ENCODE measurements around the gene GMPS. TPM values are rescaled to one million over a fixed set of nuclear protein-coding genes. Genes with fewer than 3 reads are reported as not detected.

Gene GMPS
- polyA plus RNA-seq, 1 of the 3 experiments (the other 2 are of a cell fraction): 13.4 TPM

- TF ChIP-seq FOXJ3 (CRISPR knock-in tag; IDR thresholded peaks at IDR 0.05): no peak
These were observed 70.9 kb downstream of the GMPS start (continued) for GRCh38 chr3:155941354-155941753.

- no peaks in the 10 kb centered on the region for H4K20me1 ChIP-seq (ENCODE audit: insufficient read depth)
- no peak overlapping the region for H3K4me3 ChIP-seq (ENCODE audit: low read depth in 2 of 2, low read length in 1 of 2)
- H2AFZ ChIP-seq (ENCODE audit: low read depth): no peak overlapping the region
- H3K79me2 ChIP-seq (ENCODE audit: insufficient read depth): no peaks in the 10 kb centered on the region
- H3K4me2 ChIP-seq: no peak overlapping the region
- TF ChIP-seq, protein P1, sequence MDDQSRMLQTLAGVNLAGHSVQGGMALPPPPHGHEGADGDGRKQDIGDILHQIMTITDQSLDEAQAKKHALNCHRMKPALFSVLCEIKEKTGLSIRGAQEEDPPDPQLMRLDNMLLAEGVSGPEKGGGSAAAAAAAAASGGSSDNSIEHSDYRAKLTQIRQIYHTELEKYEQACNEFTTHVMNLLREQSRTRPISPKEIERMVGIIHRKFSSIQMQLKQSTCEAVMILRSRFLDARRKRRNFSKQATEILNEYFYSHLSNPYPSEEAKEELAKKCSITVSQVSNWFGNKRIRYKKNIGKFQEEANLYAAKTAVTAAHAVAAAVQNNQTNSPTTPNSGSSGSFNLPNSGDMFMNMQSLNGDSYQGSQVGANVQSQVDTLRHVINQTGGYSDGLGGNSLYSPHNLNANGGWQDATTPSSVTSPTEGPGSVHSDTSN (IDR thresholded peaks at IDR 0.05): no peak
- TF ChIP-seq, protein P2, sequence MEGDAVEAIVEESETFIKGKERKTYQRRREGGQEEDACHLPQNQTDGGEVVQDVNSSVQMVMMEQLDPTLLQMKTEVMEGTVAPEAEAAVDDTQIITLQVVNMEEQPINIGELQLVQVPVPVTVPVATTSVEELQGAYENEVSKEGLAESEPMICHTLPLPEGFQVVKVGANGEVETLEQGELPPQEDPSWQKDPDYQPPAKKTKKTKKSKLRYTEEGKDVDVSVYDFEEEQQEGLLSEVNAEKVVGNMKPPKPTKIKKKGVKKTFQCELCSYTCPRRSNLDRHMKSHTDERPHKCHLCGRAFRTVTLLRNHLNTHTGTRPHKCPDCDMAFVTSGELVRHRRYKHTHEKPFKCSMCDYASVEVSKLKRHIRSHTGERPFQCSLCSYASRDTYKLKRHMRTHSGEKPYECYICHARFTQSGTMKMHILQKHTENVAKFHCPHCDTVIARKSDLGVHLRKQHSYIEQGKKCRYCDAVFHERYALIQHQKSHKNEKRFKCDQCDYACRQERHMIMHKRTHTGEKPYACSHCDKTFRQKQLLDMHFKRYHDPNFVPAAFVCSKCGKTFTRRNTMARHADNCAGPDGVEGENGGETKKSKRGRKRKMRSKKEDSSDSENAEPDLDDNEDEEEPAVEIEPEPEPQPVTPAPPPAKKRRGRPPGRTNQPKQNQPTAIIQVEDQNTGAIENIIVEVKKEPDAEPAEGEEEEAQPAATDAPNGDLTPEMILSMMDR (IDR thresholded peaks at IDR 0.05): no peak
- no peak for TF ChIP-seq ELF1 (IDR thresholded peaks at IDR 0.05)
- no peak for TF ChIP-seq RAD21 (IDR thresholded peaks at IDR 0.05; ENCODE audit: low read length)
- no peak for TF ChIP-seq FOXJ3 (CRISPR knock-in tag; IDR thresholded peaks at IDR 0.05)
- no peak for TF ChIP-seq RCOR1 (IDR thresholded peaks at IDR 0.05; ENCODE audit: low read length)
- TF ChIP-seq EP300 (IDR thresholded peaks at IDR 0.05; ENCODE audit: borderline replicate concordance in 1 of 2, low read depth in 1 of 2, low read length in 1 of 2): no peak
- no peak for TF ChIP-seq SIN3A (IDR thresholded peaks at IDR 0.05; ENCODE audit: borderline replicate concordance, low read depth, low read length)
- no peak for TF ChIP-seq GABPA (IDR thresholded peaks at IDR 0.05; ENCODE audit: low read depth)
- TF ChIP-seq RFX5 (IDR thresholded peaks at IDR 0.05; ENCODE audit: low read length): no peak
- no peak for TF ChIP-seq MEF2A (IDR thresholded peaks at IDR 0.05; ENCODE audit: borderline replicate concordance, low read depth)
- TF ChIP-seq NFIC (IDR thresholded peaks at IDR 0.05; ENCODE audit: borderline replicate concordance): no peak
- no peak for TF ChIP-seq USF2 (IDR thresholded peaks at IDR 0.05; ENCODE audit: borderline replicate concordance, low read depth, low read length)
- TF ChIP-seq RXRA (IDR thresholded peaks at IDR 0.05; ENCODE audit: borderline replicate concordance, low read depth): no peak
- no peak for TF ChIP-seq FOXM1 (IDR thresholded peaks at IDR 0.05; ENCODE audit: low read depth)
- no peak for TF ChIP-seq GATA2 (CRISPR knock-in tag; IDR thresholded peaks at IDR 0.05)
- TF ChIP-seq, protein P3, sequence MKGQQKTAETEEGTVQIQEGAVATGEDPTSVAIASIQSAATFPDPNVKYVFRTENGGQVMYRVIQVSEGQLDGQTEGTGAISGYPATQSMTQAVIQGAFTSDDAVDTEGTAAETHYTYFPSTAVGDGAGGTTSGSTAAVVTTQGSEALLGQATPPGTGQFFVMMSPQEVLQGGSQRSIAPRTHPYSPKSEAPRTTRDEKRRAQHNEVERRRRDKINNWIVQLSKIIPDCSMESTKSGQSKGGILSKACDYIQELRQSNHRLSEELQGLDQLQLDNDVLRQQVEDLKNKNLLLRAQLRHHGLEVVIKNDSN (IDR thresholded peaks at IDR 0.05; ENCODE audit: borderline replicate concordance, low read depth): no peak
- TF ChIP-seq NRF1 (IDR thresholded peaks at IDR 0.05; ENCODE audit: low read depth, low read length): no peak
- H3K9me2 ChIP-seq: no peaks in the 10 kb centered on the region
- H3F3A ChIP-seq (replicated peaks; ENCODE audit: insufficient read depth): peaks cover 9% of the 10 kb centered on the region
- peaks cover 0 to 9% of the 10 kb centered on the region in 2 experiments; a peak in 1 of 4 replicates for H3K4me1 ChIP-seq (ENCODE audit: control insufficient read depth in 1 of 2, insufficient read depth in 2 of 2, low read depth in 1 of 2, low read length in 1 of 2)
- ChIA-PET CTCF (interaction anchor here (1.0 kb wide), 1 partner anchor 138 kb away, joined by 5 read pairs; the partner anchor contains the start of gene C3orf33), POLR2A (no interaction called here)
- H3K9me3 ChIP-seq: no peaks in the 10 kb centered on the region
- WGBS (ENCODE audit: low lambda C conversion rate): 94% methylated on average over 2 of the region's 2 CpGs
- no peaks in the 10 kb centered on the region for H3K27me3 ChIP-seq (ENCODE audit: insufficient read depth)
- H3K9ac ChIP-seq: no peak overlapping the region
- no peak overlapping the region for H3K27ac ChIP-seq (ENCODE audit: low read depth in 2 of 2, low read length in 1 of 2)
- peaks cover 12 to 22% of the 10 kb centered on the region in 2 experiments for H3K36me3 ChIP-seq (replicated peaks in 1 of 2; ENCODE audit: control insufficient read depth in 1 of 2, insufficient read depth in 2 of 2, low read length in 1 of 2)
- no peak for DNase-seq
These were observed 73.6 kb downstream of the GMPS start for GRCh38 chr3:155944081-155944480.

All from SK-N-SH (cell line).